Fibroblast of skin of scalp (primary cell): ENCODE results near the gene STRADB.
"Not testable (repeated sequence)": the region's sequence is repeated elsewhere in the genome, so short reads cannot be mapped to it uniquely, and the experiment has no call there.

Source experiments
- DNase-seq: peaks from one replicate; pipeline ENCODE4 v3.0.0-alpha.2; 2013

The STRADB gene

GRCh38 chr2:201430839-201431238 lies 20.7 kb upstream of the STRADB start:
- no peak for DNase-seq

DNA sequence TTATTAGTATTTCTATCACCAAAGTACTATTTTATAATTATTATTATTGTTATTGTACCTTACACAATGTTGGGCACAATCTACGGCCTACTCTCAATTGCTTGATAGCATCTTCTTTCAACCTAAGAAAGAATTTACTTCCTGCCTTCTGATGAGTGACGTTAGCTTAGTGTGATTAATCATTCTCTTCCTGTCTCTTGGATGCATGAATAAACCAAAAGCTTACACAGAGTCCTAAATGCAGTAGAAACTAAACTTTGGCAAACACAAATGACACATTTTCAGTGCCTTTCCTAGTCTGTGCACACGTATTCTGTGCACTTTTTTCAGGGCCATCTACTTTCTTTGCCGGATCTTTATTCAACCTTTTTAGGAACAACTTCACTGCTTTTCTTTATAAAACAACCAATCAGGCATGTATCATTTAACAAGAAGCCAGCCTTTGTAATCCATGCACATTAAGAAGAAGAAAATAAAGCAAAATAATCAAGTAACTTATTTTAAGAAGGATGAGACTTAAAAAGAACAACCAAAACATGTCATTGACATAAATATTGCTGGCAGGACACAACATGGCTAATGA lies 19.4 kb upstream of the STRADB start:
- peak; percentile 68 for DNase-seq

DNA sequence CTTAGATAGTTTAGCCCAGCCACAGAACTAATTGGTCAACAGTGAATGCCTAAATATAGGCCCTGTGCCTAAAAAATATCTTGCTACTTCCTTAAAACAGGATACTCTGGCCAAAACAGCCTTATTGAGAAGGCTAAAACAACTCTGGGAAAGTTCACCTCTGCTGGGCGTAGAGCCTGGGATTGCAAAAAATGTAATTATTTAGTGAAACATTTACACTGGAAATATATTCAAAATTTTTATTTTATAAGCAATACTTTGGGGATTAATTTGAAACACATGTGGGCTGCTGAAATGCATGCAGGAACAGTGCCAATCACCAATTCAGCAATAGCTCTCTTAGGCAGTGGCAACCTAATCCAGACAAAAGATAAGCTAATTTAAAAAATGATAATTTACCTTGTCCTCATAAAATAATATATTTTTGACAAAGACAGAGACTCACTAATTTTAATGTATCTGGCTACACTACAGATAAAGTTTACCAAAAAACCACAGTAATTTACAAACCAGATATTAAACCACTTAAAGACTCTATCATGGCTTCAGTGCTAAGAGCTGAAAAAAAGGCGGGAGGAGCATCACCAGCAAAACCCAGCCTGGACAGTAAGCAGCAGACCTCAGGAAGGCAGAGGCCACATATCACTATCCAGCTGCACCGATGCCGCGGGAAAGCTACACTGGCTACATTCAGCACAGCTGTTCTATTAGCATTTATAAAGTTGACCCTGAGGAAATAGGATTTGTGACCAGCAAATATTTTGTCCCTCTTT lies 18.7 kb upstream of the STRADB start:
- DNase-seq, result peak; percentile 71

DNA sequence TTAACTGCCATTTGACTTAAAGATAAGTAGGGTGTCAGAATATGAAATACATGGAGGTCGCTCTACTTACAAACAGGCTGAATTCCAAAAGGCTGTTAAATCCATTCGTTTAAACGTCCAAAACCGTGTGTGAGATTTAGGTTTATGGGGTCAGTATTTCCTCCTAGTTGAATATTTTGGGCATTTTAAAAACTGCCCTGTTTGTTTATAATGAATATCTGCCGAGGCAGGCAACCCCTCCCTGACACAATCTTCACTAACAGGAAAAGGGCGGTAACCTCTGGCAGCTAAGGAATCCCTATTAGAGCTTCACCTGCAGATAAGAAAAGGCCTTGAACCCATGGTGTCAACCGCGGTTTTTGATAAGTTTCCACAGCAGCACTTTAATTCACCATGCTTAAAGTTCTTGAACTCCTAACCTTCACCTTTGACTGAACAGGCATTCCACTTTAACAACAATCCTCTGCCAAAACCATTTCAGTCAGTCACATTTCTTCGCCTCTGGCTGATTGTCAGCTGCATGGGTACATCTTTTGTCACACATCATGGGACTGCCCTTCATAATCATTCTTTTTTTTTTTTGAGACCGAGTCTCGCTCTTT lies 18.0 kb upstream of the STRADB start:
- no peak for DNase-seq

DNA sequence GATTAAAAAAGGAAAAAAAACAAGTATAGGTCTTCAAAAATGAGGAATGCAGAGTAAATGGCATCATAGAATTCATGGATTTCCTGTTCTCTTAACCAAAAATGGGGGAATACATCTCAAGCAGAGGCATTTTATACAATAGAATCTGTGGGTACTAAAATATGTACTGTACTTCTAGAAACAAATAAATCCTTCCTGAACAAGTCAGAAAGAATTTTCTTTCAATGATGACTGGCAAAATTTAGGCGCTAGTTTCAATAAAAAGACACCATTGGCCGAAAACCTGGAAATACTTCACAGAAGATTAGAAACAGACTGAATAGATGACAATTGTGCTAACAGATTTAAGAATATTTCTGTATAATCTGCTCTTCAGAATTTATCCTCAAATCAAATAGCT lies 15.4 kb upstream of the STRADB start:
- DNase-seq, result peak; percentile 31

- DNase-seq, result not testable (repeated sequence)
Measured at GRCh38 chr2:201439336-201439922, 12.1 kb upstream of the STRADB start.

DNA sequence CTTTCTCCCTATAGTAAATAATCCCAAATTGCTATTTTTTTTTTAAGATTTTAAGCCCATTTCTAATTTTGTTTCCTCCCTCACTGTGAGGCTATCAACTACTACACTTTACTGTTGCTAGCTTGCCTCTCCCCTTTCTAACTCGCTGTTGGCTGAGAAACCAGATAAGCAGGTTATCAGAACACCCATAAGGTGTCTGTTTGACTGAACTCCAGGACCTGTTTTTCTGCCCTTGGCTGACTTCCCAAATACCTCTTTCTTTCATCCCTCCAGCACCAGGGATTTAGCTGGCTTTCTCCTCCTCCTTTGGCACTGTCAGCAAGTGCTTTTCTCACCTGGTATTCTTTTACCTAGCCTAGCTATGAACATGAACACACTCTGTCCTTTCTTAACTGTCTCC lies 11.4 kb upstream of the STRADB start:
- DNase-seq, result no peak

- DNase-seq, result no peak
Measured at GRCh38 chr2:201441409-201441808, 10.1 kb upstream of the STRADB start.

DNA sequence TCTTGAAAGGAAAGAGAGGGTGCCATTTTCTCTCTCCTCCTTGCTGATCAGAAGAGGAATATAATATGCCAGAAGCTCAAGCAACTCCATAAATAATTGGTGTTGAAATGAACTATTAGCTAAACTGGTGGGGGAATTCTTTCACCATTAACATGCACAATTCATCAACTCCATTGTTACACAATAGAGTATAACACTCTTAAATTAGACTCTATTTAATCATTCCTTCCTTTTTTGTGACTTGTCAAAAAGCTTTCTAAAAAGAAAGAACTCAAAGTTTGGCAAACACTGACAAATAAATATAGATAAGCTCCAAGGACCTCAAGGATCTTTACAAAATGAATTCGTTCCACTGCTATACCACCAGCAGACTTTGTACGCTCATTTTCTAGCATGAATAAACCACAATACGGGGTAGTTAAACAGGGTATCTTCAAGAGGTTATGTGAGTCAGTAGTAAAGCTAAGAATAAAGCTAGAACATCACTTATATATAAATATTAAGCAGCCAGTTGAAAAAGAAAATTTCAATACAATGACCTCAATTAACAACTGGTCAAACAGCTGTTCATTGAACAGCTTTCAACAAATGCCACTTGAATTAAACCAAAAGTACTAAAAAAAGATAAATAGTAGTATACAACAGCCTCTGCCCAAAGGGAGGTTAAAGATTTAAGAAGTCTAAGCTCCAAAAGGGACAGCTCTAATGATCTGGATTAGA lies 6.6 kb upstream of the STRADB start:
- DNase-seq, result no peak

- DNase-seq, result no peak
Measured at GRCh38 chr2:201447086-201447485, 4.5 kb upstream of the STRADB start.

GRCh38 chr2:201448061-201448460 lies 3.5 kb upstream of the STRADB start:
- DNase-seq, result no peak

- no peak for DNase-seq
Measured at GRCh38 chr2:201448701-201449100, 2.8 kb upstream of the STRADB start.

GRCh38 chr2:201450954-201451291 lies 617 bp upstream of the STRADB start:
- DNase-seq, result peak; percentile 26

GRCh38 chr2:201452058-201452921 lies 750 bp downstream of the STRADB start:
- no peak for DNase-seq

DNA sequence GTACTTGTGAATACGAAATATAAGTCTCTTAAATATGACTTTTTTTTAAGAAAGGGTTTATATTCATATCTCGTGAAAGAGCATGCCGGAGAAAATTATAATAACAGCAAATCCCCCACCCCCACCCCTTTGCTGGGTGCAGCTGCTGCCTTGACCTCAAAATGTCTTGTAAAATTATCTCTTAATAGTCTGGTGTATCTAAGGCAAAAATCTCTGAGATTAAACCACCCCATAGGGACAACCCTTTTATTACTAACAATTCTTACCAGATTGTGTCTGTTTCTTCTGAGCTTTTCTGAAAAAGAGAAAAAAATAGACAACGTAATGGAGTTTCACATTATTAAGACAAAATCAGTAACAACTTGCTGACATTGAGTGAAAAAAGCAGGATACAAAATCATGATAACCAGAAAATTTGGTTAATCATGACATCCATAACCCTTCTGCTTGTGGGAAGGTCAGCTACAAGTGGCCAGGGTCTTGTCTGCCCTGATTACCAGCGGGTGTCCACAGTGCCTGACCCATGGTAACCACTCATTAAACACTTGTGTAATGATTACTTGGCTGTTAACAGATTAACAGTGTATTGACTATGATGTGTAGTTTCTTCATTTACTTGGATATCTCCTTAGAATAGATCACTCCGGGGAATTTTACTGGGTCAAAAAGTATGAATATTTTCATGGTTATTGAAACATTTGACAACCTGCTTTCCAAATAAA lies 1.5 kb downstream of the STRADB start:
- no peak for DNase-seq

DNA sequence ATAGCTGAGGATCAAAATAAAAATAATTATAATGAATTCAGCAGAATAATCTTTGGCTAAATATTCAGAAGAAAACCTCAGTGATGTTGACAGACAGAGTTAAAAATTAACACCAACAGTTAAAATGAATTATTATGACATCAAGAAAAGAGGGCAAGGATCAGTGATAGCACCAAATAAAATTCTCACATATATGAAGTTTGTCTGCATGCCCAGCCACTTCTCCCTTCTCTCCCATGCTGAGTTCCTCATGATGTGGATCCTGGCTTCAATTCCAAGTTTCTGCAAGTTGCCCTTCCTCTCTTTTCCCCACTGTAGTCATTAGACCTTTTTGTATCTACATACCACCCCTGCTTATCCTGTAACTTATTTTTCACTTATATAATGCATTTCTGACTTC lies 6.8 kb downstream of the STRADB start:
- no peak for DNase-seq

- DNase-seq, result no peak
Measured at GRCh38 chr2:201460532-201460931, 9.0 kb downstream of the STRADB start.

DNA sequence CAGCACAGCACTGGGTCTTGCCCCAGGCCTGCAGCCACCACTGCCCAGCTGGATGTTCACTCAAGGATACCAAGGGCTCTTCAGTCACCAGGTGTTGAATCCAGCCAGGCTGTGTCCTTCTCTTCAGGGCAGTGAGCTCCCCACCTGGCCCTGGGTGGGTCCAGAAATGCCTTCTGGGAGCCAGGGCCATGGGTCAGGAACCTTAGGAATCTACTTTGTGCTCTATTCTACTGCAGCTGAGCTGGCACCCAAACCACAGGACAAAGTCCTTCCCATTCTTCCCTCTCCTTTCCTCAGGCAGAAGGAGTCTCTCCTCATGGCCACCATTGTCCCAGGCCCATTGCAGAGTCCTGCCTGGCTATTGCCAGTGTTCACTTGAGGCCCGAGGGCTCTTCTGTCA lies 13.0 kb downstream of the STRADB start:
- DNase-seq, result no peak

DNA sequence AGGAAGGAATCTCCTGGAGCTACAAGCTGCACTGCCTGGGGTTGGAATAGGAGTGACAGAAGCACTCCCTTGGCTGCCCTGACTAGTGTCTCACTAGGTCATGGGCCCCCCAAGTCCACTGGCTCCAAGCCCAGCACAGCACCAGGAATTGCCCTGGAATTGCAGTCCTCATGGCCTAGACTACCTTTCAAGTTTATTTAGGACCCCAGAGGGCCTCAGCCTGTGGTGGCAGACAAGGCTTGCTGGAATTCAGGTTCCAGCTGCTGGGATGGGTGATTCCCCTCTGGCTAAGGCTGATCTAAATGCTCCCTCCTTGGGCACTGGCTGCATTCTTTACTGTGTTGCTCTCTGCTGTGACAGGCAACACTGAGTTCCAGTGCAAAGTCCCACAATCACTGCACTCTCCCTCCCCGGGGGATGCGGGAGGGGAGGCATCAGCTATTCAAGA lies 14.0 kb downstream of the STRADB start:
- peak; percentile 50 for DNase-seq

DNA sequence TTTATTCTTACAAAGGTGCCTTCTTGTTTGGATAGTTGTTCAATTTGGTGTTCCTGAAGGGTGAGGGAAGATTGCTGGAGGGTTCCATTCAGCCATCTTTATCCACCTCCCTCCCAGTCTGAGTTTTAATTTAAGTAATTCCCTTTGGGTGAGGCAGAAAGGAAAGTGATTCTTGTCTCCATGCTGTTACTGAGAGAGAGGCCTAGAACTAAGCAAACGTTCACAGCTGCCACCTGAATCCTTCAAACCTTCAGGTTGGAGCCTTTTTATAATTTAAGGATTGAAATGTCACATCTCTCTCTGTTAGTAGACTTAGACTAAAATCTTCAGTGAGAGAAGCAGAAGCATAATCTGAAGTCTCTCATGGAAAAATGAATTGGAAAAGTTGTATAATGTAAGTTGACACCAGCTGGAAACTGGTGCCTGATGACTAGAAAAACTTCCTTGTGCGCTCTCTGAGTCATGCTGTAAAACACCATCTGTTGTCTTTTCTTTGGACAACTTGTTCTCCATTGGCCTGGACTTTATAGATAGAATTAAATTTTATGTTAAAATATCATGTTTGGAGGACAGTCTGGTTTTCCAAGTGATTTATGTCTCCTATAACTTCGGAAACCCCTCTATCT lies 14.6 kb downstream of the STRADB start:
- DNase-seq, result peak; percentile 58

GRCh38 chr2:201467666-201468065 lies 16.1 kb downstream of the STRADB start:
- DNase-seq, result peak; percentile 14
